Panc1 (cell line): ENCODE data around the gene NR6A1. TPM values are rescaled to one million over a fixed set of nuclear protein-coding genes. Genes with fewer than 3 reads are reported as not detected.

Source experiments
- ATAC-seq: fragments of 200-7000 bp; cut with Tn5 transposase; 2 replicates; pipeline ENCODE4 v1.9.1; 2020; ENCODE audit warnings: mild to moderate bottlenecking, moderate library complexity
- BruUV-seq: library from RNA; stranded (reverse); fragments of 400-500 nt; replicated peaks from 2 replicates; lab custom pipeline; 2021; lab: Mats Ljungman, UMichigan
- CTCF ChIA-PET: fragments of 300-600 bp; sonication (Branson Sonifier 250); formaldehyde crosslinking; loops from one replicate; lab custom pipeline; 2022; ENCODE audit warnings: antibody characterized with exemption; lab: Charles Lee
- POLR2A ChIA-PET: fragments of 300-600 bp; sonication (Branson Sonifier 250); formaldehyde crosslinking; loops from one replicate; lab custom pipeline; 2022; ENCODE audit warnings: antibody characterized with exemption; lab: Charles Lee
- DNase-seq: peaks from one replicate; pipeline ENCODE4 v3.0.0-alpha.2; 2010; ENCODE audit warnings: low read depth, low spot score
- H3K27ac ChIP-seq: 2 replicates; pipeline ENCODE4 v1.5.1; 2011; ENCODE audit warnings: mild to moderate bottlenecking, low read length, inconsistent platforms
- H3K27me3 ChIP-seq: fragments of 200-500 bp; sonication (Bioruptor generic); 2 replicates; pipeline ENCODE4 v1.6.0; 2014; ENCODE audit warnings: low read length, inconsistent platforms; ENCODE audit not compliant: control insufficient read depth, insufficient read depth
- H3K36me3 ChIP-seq: fragments of 200-500 bp; sonication (Bioruptor generic); 2 replicates; pipeline ENCODE4 v1.5.1; 2014; ENCODE audit warnings: inconsistent platforms, mild to moderate bottlenecking, low read length, moderate library complexity; ENCODE audit not compliant: control insufficient read depth, insufficient read depth
- H3K4me1 ChIP-seq: 2 replicates; pipeline ENCODE4 v1.5.1; 2011; ENCODE audit warnings: inconsistent platforms, mild to moderate bottlenecking, low read length, moderate library complexity; ENCODE audit not compliant: control insufficient read depth, insufficient read depth
- H3K4me3 ChIP-seq, 2 experiments: 2 replicates each; pipeline ENCODE4 v1.5.1; 2011 to 2012; ENCODE audit warnings: low read depth in 2 of 2, low read length in 2 of 2, mild to moderate bottlenecking in 2 of 2, inconsistent platforms in 1 of 2, moderate library complexity in 1 of 2
- H3K9me3 ChIP-seq: fragments of 200-500 bp; sonication (Bioruptor generic); 2 replicates; pipeline ENCODE4 v1.5.1; 2014; ENCODE audit warnings: low read depth, mild to moderate bottlenecking, inconsistent platforms, low read length, moderate library complexity; ENCODE audit not compliant: control insufficient read depth, insufficient read depth
- POLR2AphosphoS5 ChIP-seq: IDR thresholded peaks from 2 replicates; pipeline ENCODE4 v1.6.1; 2012; ENCODE audit warnings: mild to moderate bottlenecking, low read depth, low read length, moderate library complexity
- SIN3A ChIP-seq: IDR thresholded peaks from 2 replicates; pipeline ENCODE4 v1.6.1; 2012; ENCODE audit warnings: low read depth, mild to moderate bottlenecking, low read length, moderate library complexity, borderline replicate concordance; ENCODE audit not compliant: insufficient read depth
- TCF7L2 ChIP-seq: IDR thresholded peaks from 2 replicates; pipeline ENCODE4 v1.6.1; 2011; ENCODE audit warnings: mild to moderate bottlenecking, low read depth, low read length, inconsistent platforms
- in situ Hi-C: cut with HindIII; loops from 2 replicates; pipeline ENCODE4 v1.10.0; 2016; ENCODE audit warnings: low sequenced_read_pairs, low pct_unique_long_range_greater_than_20kb
- intact Hi-C: fragments of 100-400 bp; cut with micrococcal nuclease; formaldehyde crosslinking; loops from one replicate; pipeline ENCODE4 v1.10.0; 2022; ENCODE audit not compliant: unreplicated experiment
- total RNA-seq: library from RNA; stranded (reverse); gene quantifications from one replicate; pipeline ENCODE4 v1.2.1, GENCODE V29; 2021; ENCODE audit not compliant: unreplicated experiment
- TF ChIP-seq, protein P1 (sequence below), 2 experiments: IDR thresholded peaks; 2 replicates each; pipeline ENCODE4 v1.6.1; 2011 to 2012; ENCODE audit warnings: low read depth in 2 of 2, control low read depth in 1 of 2, low read length in 1 of 2, mild to moderate bottlenecking in 1 of 2, moderate library complexity in 1 of 2; ENCODE audit not compliant: insufficient read depth in 1 of 2
- TF ChIP-seq, protein P2 (sequence below): fragments of 450-650 bp; IDR thresholded peaks from 2 replicates; pipeline ENCODE4 v1.5.1; 2017; ENCODE audit warnings: mild to moderate bottlenecking

Gene NR6A1
- total RNA-seq, 1 experiment from 2014 or later = 7.6 TPM

GRCh38 chr9:124761196-124761595, 9.9 kb downstream of the NR6A1 start:
- BruUV-seq = no TSS peak
- POLR2A ChIA-PET = no interaction called here
- in situ Hi-C loops = no loop called here
- Histone ChIP-seq H3K4me3 (no peak overlapping the region), H3K9me3 (no peaks in the 10 kb centered on the region), H3K4me1 (peaks cover 40% of the 10 kb centered on the region), H3K27me3 (no peaks in the 10 kb centered on the region), H3K27ac (no peak overlapping the region), H3K36me3 (no peaks in the 10 kb centered on the region)
- DNase-seq (no peak), ATAC-seq (no peak)
- intact Hi-C loops = no loop called here
- CTCF ChIA-PET = no interaction called here
- TF ChIP-seq POLR2AphosphoS5 = no peak
- TF ChIP-seq, protein P1, sequence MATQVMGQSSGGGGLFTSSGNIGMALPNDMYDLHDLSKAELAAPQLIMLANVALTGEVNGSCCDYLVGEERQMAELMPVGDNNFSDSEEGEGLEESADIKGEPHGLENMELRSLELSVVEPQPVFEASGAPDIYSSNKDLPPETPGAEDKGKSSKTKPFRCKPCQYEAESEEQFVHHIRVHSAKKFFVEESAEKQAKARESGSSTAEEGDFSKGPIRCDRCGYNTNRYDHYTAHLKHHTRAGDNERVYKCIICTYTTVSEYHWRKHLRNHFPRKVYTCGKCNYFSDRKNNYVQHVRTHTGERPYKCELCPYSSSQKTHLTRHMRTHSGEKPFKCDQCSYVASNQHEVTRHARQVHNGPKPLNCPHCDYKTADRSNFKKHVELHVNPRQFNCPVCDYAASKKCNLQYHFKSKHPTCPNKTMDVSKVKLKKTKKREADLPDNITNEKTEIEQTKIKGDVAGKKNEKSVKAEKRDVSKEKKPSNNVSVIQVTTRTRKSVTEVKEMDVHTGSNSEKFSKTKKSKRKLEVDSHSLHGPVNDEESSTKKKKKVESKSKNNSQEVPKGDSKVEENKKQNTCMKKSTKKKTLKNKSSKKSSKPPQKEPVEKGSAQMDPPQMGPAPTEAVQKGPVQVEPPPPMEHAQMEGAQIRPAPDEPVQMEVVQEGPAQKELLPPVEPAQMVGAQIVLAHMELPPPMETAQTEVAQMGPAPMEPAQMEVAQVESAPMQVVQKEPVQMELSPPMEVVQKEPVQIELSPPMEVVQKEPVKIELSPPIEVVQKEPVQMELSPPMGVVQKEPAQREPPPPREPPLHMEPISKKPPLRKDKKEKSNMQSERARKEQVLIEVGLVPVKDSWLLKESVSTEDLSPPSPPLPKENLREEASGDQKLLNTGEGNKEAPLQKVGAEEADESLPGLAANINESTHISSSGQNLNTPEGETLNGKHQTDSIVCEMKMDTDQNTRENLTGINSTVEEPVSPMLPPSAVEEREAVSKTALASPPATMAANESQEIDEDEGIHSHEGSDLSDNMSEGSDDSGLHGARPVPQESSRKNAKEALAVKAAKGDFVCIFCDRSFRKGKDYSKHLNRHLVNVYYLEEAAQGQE (IDR thresholded peaks at IDR 0.05; ENCODE audit: insufficient read depth in 1 of 2, low read depth in 2 of 2, low read length in 1 of 2) = no peak
- no peak for TF ChIP-seq SIN3A
- no peak for TF ChIP-seq TCF7L2
- TF ChIP-seq, protein P2, sequence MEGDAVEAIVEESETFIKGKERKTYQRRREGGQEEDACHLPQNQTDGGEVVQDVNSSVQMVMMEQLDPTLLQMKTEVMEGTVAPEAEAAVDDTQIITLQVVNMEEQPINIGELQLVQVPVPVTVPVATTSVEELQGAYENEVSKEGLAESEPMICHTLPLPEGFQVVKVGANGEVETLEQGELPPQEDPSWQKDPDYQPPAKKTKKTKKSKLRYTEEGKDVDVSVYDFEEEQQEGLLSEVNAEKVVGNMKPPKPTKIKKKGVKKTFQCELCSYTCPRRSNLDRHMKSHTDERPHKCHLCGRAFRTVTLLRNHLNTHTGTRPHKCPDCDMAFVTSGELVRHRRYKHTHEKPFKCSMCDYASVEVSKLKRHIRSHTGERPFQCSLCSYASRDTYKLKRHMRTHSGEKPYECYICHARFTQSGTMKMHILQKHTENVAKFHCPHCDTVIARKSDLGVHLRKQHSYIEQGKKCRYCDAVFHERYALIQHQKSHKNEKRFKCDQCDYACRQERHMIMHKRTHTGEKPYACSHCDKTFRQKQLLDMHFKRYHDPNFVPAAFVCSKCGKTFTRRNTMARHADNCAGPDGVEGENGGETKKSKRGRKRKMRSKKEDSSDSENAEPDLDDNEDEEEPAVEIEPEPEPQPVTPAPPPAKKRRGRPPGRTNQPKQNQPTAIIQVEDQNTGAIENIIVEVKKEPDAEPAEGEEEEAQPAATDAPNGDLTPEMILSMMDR = no peak

- ATAC-seq (no peak), DNase-seq (no peak)
- Histone ChIP-seq H3K4me1 (peaks cover 37% of the 10 kb centered on the region), H3K9me3 (no peaks in the 10 kb centered on the region), H3K27ac (no peak overlapping the region), H3K4me3 (no peak overlapping the region), H3K36me3 (no peaks in the 10 kb centered on the region), H3K27me3 (no peaks in the 10 kb centered on the region)
- in situ Hi-C loops = no loop called here
- TF ChIP-seq SIN3A = no peak
- TF ChIP-seq TCF7L2 = no peak
- TF ChIP-seq, protein P1 (IDR thresholded peaks at IDR 0.05; ENCODE audit: insufficient read depth in 1 of 2, low read depth in 2 of 2, low read length in 1 of 2) = no peak
- TF ChIP-seq POLR2AphosphoS5 = no peak
- TF ChIP-seq, protein P2 = no peak
- intact Hi-C loops = no loop called here
- no TSS peak for BruUV-seq
- ChIA-PET CTCF (no interaction called here), POLR2A (no interaction called here)
These were observed 10.4 kb downstream of the NR6A1 start for GRCh38 chr9:124760719-124761118.
